ENCODE measurements around the gene PHF2. TPM values are rescaled to one million over a fixed set of nuclear protein-coding genes. Genes with fewer than 3 reads are reported as not detected.

Gene PHF2
- total and polyA plus RNA-seq, 2 of the 4 experiments (the other 2 are of a cell fraction): 5.9 to 9.5 TPM

DNA sequence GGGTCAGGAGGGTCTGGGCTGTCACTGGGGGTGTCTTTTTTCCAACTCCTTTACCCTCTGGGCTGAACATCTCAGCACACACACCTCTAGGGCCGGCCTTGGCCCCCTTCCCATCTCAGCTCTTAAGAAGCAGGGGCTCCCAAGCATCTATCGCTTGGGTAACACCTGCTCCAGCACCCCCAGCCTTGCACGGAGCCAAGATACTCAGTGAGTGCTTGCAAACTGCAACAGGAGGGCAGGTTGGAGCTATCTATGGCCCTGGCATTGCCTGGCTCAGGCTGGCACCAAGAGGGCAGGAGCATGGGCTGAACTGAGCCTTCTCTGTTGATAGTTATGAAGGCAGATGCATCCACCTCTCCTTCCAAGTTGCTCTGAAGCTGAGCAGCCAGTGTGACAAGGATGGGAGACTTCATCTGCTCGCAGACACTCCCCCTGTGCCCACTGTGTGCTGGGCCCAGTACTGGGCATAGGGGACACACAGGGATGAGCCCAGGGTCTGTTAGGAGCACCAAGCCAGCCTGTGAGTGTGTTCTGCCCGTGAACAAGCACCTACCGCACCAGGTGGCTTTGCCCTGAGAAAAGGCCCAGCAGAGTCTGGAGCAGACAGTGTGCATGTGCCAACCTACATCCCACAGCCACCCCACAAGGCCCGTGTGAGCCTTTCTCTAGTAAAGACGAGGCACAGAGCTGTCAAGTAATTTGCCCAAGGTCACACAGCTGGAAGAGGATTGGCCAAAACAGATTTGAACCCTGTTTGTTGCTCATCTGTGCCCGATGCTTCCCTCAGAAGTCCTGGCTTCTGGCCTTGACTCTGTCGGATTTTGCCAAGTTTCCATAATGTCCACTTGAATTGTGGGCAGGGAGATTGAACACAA is 58.2 kb downstream of the PHF2 start:
- Histone ChIP-seq H4K91ac (ENCODE audit: insufficient read depth, low read depth, low read length) (no peak overlapping the region), H3K18ac (ENCODE audit: low read depth, low read length) (no peak overlapping the region), H3K56ac (ENCODE audit: extremely low read depth, insufficient read depth, low read length) (no peak overlapping the region), H3K79me1 (ENCODE audit: low read depth in 1 of 2, low read length in 2 of 2) (peaks cover 3 to 7% of the 10 kb centered on the region in 2 experiments; a peak in 2 of 4 replicates), H3K4me1 (ENCODE audit: control insufficient read depth, insufficient read depth, low read length) (no peaks in the 10 kb centered on the region), H4K5ac (ENCODE audit: low read depth, low read length) (no peak overlapping the region), H2AK9ac (replicated peaks; ENCODE audit: low read depth, low read length, poor library complexity) (peak overlapping the region; percentile 19), H3K27me3 (ENCODE audit: control insufficient read depth, insufficient read depth, low read length) (no peaks in the 10 kb centered on the region), H3K9ac (ENCODE audit: low read depth, low read length) (no peak overlapping the region), H3K4me3 (ENCODE audit: insufficient read depth, low read depth, low read length) (no peak overlapping the region), H3K23ac (ENCODE audit: low read depth, low read length) (no peak overlapping the region), H2AFZ (replicated peaks; ENCODE audit: low read length, poor library complexity) (no peak overlapping the region), H2BK5ac (ENCODE audit: low read depth, low read length, poor library complexity, severe bottlenecking) (no peak overlapping the region), H2BK15ac (ENCODE audit: low read depth, low read length) (no peak overlapping the region), H3K14ac (replicated peaks; ENCODE audit: low read depth, low read length) (no peak overlapping the region), H3K4ac (ENCODE audit: low read depth, low read length) (no peak overlapping the region), H2AK5ac (ENCODE audit: low read depth, low read length) (no peak overlapping the region), H3K4me2 (ENCODE audit: low read depth, low read length) (no peak overlapping the region), H4K20me1 (ENCODE audit: insufficient read depth, low read length) (no peaks in the 10 kb centered on the region; the same call in 1 of the 2 replicates), H3K27ac (ENCODE audit: insufficient read depth, low read length) (no peak overlapping the region), H3K9me3 (ENCODE audit: control insufficient read depth, insufficient read depth, low read length) (peaks cover 2% of the 10 kb centered on the region; the same call in 1 of the 2 replicates), H3K36me3 (ENCODE audit: control insufficient read depth, insufficient read depth, low read length) (peaks cover 35% of the 10 kb centered on the region), H3K9me1 (ENCODE audit: insufficient read depth, low read length) (no peaks in the 10 kb centered on the region), H2BK120ac (ENCODE audit: low read depth, low read length) (no peak overlapping the region), H4K8ac (ENCODE audit: low read depth in 2 of 2, low read length in 2 of 2) (no peak overlapping the region), H2BK20ac (ENCODE audit: low read depth, low read length) (no peak overlapping the region)
- intact Hi-C loops (cut with micrococcal nuclease) (no loop called here), in situ Hi-C loops (cut with MboI; ENCODE audit: low sequenced_read_pairs) (no loop called here), dilution Hi-C loops (cut with HindIII; ENCODE audit: low sequenced_read_pairs, unreplicated experiment) (no loop called here)
- 83% methylated on average over 4 of the region's 10 CpGs; no CpG with 5 or more reads in 1 of the 2 experiments for WGBS, 2 experiments (ENCODE audit: extremely low coverage in 2 of 2, insufficient read length in 1 of 2)
- ATAC-seq (ENCODE audit: low read depth): no peak
- POLR2A ChIA-PET (ENCODE audit: unreplicated experiment): no interaction called here
- TF ChIP-seq FOS (IDR thresholded peaks at IDR 0.05; ENCODE audit: low read depth, low read length) (no peak), BHLHE40 (IDR thresholded peaks at IDR 0.05; ENCODE audit: low read depth, low read length) (no peak), MXI1 (IDR thresholded peaks at IDR 0.05; ENCODE audit: borderline replicate concordance, low read depth, low read length) (no peak), MAFK (IDR thresholded peaks at IDR 0.05; ENCODE audit: low read depth, low read length) (no peak)
- TF ChIP-seq, protein P1, sequence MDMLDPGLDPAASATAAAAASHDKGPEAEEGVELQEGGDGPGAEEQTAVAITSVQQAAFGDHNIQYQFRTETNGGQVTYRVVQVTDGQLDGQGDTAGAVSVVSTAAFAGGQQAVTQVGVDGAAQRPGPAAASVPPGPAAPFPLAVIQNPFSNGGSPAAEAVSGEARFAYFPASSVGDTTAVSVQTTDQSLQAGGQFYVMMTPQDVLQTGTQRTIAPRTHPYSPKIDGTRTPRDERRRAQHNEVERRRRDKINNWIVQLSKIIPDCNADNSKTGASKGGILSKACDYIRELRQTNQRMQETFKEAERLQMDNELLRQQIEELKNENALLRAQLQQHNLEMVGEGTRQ (IDR thresholded peaks at IDR 0.05; ENCODE audit: low read depth, low read length): no peak
- TF ChIP-seq, protein P2, sequence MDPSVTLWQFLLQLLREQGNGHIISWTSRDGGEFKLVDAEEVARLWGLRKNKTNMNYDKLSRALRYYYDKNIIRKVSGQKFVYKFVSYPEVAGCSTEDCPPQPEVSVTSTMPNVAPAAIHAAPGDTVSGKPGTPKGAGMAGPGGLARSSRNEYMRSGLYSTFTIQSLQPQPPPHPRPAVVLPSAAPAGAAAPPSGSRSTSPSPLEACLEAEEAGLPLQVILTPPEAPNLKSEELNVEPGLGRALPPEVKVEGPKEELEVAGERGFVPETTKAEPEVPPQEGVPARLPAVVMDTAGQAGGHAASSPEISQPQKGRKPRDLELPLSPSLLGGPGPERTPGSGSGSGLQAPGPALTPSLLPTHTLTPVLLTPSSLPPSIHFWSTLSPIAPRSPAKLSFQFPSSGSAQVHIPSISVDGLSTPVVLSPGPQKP (IDR thresholded peaks at IDR 0.05; ENCODE audit: borderline replicate concordance, low read depth, low read length): no peak
- DNase-seq: no peak
- CTCF ChIA-PET: no interaction called here
- BruUV-seq (replicated peaks): no TSS peak
